Subcutaneous abdominal adipose tissue (tissue), 5 donors: ENCODE results near the gene TMEM231.
"Not testable (repeated sequence)": the region's sequence is repeated elsewhere in the genome, so short reads cannot be mapped to it uniquely, and the experiment has no call there.

Experiments
- H3K27ac ChIP-seq: one replicate; pipeline ENCODE4 v1.7.0; 2013; ENCODE audit warnings: low read depth, mild to moderate bottlenecking, inconsistent platforms, low read length, moderate library complexity
- H3K27me3 ChIP-seq, 5 donors: one replicate each; pipeline ENCODE4 v1.7.0; 2013; ENCODE audit warnings: low read length in 5 of 5, inconsistent platforms in 1 of 5; ENCODE audit not compliant: control insufficient read depth in 5 of 5, insufficient read depth in 4 of 5
- H3K36me3 ChIP-seq, 5 donors: one replicate each; pipeline ENCODE4 v1.7.0; 2013; ENCODE audit warnings: low read length in 5 of 5; ENCODE audit not compliant: control insufficient read depth in 5 of 5, insufficient read depth in 5 of 5
- H3K4me1 ChIP-seq, 5 donors: one replicate each; pipeline ENCODE4 v1.7.0; 2013; ENCODE audit warnings: low read length in 5 of 5, mild to moderate bottlenecking in 3 of 5, moderate library complexity in 1 of 5; ENCODE audit not compliant: control insufficient read depth in 5 of 5, insufficient read depth in 5 of 5
- H3K4me3 ChIP-seq, 5 donors: one replicate each; pipeline ENCODE4 v1.7.0; 2013; ENCODE audit warnings: low read length in 5 of 5, low read depth in 1 of 5
- H3K9ac ChIP-seq, 5 donors: one replicate each; pipeline ENCODE4 v1.7.0; 2013; ENCODE audit warnings: low read length in 5 of 5, mild to moderate bottlenecking in 4 of 5, moderate library complexity in 3 of 5
- H3K9me3 ChIP-seq, 5 donors: one replicate each; pipeline ENCODE4 v1.7.0; 2013; ENCODE audit warnings: low read length in 5 of 5; ENCODE audit not compliant: control insufficient read depth in 5 of 5
- donor health status: healthy.
- donor health status: healthy.
- donor health status: healthy.
- donor health status: healthy.
- donor health status: healthy.

TMEM231 gene

GRCh38 chr16:75550211-75550662, 5.8 kb downstream of the TMEM231 start:
- no peaks in the 10 kb centered on the region for H3K27me3 ChIP-seq
- H3K9ac ChIP-seq: peak overlapping the region in 1 of 5 donors; percentile 24
- H3K27ac ChIP-seq: peak overlapping the region; percentile 41
- no peaks in the 10 kb centered on the region for H3K9me3 ChIP-seq
- no peaks in the 10 kb centered on the region for H3K36me3 ChIP-seq
- H3K4me1 ChIP-seq: peaks cover 3 to 14% (median 7%) of the 10 kb centered on the region in 5 donors
- peak overlapping the region in 3 of 5 donors; percentile 12 to 27 (median 25) for H3K4me3 ChIP-seq

GRCh38 chr16:75548456-75548855, 7.6 kb downstream of the TMEM231 start:
- not testable (repeated sequence) for H3K9me3 ChIP-seq, H3K36me3 ChIP-seq, H3K4me1 ChIP-seq, H3K9ac ChIP-seq, H3K27me3 ChIP-seq, H3K27ac ChIP-seq, H3K4me3 ChIP-seq

- H3K4me1 ChIP-seq: peaks cover 0 to 6% (median 3%) of the 10 kb centered on the region in 5 donors
- H3K27ac ChIP-seq: no peak overlapping the region
- H3K9me3 ChIP-seq: no peaks in the 10 kb centered on the region
- H3K27me3 ChIP-seq: no peaks in the 10 kb centered on the region
- H3K9ac ChIP-seq: no peak overlapping the region
- no peak overlapping the region for H3K4me3 ChIP-seq
- peaks cover 0 to 9% (median 6%) of the 10 kb centered on the region in 5 donors for H3K36me3 ChIP-seq
These were observed 9.8 kb downstream of the TMEM231 start for GRCh38 chr16:75546293-75546692.

GRCh38 chr16:75545879-75546278, 10.2 kb downstream of the TMEM231 start:
- H3K9ac ChIP-seq, H3K27me3 ChIP-seq, H3K36me3 ChIP-seq, H3K4me3 ChIP-seq, H3K27ac ChIP-seq, H3K4me1 ChIP-seq, H3K9me3 ChIP-seq: not testable (repeated sequence)

GRCh38 chr16:75542462-75542861, 13.6 kb downstream of the TMEM231 start:
- not testable (repeated sequence) for H3K4me1 ChIP-seq, H3K27me3 ChIP-seq, H3K4me3 ChIP-seq, H3K9me3 ChIP-seq, H3K9ac ChIP-seq, H3K27ac ChIP-seq, H3K36me3 ChIP-seq

GRCh38 chr16:75541236-75541635, 14.8 kb downstream of the TMEM231 start:
- H3K4me3 ChIP-seq: no peak overlapping the region
- peaks cover 0 to 9% (median 6%) of the 10 kb centered on the region in 5 donors for H3K36me3 ChIP-seq
- H3K27me3 ChIP-seq: no peaks in the 10 kb centered on the region
- no peaks in the 10 kb centered on the region for H3K9me3 ChIP-seq
- H3K9ac ChIP-seq: no peak overlapping the region
- H3K4me1 ChIP-seq: no peaks in the 10 kb centered on the region
- H3K27ac ChIP-seq: no peak overlapping the region

- not testable (repeated sequence) for H3K27ac ChIP-seq, H3K36me3 ChIP-seq, H3K4me3 ChIP-seq, H3K9me3 ChIP-seq, H3K4me1 ChIP-seq, H3K9ac ChIP-seq, H3K27me3 ChIP-seq
These were observed 17.0 kb downstream of the TMEM231 start for GRCh38 chr16:75538882-75539565.

GRCh38 chr16:75537776-75538175, 18.3 kb downstream of the TMEM231 start:
- no peak overlapping the region for H3K27ac ChIP-seq
- H3K9me3 ChIP-seq: no peaks in the 10 kb centered on the region
- peaks cover 0 to 3% (median 0%) of the 10 kb centered on the region in 5 donors for H3K27me3 ChIP-seq
- no peak overlapping the region for H3K4me3 ChIP-seq
- no peaks in the 10 kb centered on the region for H3K4me1 ChIP-seq
- H3K9ac ChIP-seq: no peak overlapping the region
- peaks cover 0 to 3% (median 0%) of the 10 kb centered on the region in 5 donors for H3K36me3 ChIP-seq

- no peak within 1 kb of the TSS for H3K4me3 ChIP-seq
These were observed 20.2 kb downstream of the TMEM231 start, which contains the start of gene CHST5 for GRCh38 chr16:75535901-75536300. Gene CHST5 (minus strand): TSS chr16:75536108. CDS start chr16:75530384, 5,724 bp downstream.

GRCh38 chr16:75535211-75535843, 20.7 kb downstream of the TMEM231 start:
- Histone ChIP-seq H3K27me3 (peaks cover 0 to 3% (median 0%) of the 10 kb centered on the region in 5 donors), H3K27ac (no peak overlapping the region), H3K9me3 (no peaks in the 10 kb centered on the region), H3K9ac (no peak overlapping the region), H3K36me3 (no peaks in the 10 kb centered on the region), H3K4me3 (no peak overlapping the region), H3K4me1 (no peaks in the 10 kb centered on the region)

More at GRCh38 chr16:75535901-75536300, 20.2 kb downstream of the TMEM231 start, which contains the start of gene CHST5:
- Histone ChIP-seq H3K27ac (no peak within 1 kb of the TSS), H3K9ac (no peak within 1 kb of the TSS), H3K4me1 (no peaks in the 10 kb centered on the region), H3K9me3 (no peaks in the 10 kb centered on the region), H3K36me3 (no peaks in the 10 kb centered on the region), H3K27me3 (peaks cover 0 to 3% (median 0%) of the 10 kb centered on the region in 5 donors)
